Esophagus squamous epithelium (tissue), 5 donors: Measurements from ENCODE around the gene JPH4. TPM values are rescaled to one million over a fixed set of nuclear protein-coding genes. Genes with fewer than 3 reads are reported as not detected.

Experiments used
- DNase-seq: peaks from one replicate; lab custom pipeline; 2025; lab: John Stamatoyannopoulos, UW
- H3K27ac ChIP-seq, 4 donors: fragments of 200-600 bp; sonication (generic); one replicate each; pipeline ENCODE4 v1.5.1; 2016 to 2019; ENCODE audit warnings: mild to moderate bottlenecking in 1 of 4
- H3K27me3 ChIP-seq, 4 donors: fragments of 200-600 bp; sonication (generic); 1 replicate in 3 of 4; 2 replicates in 1 of 4; pipeline versions ENCODE4 v1.5.1 to v1.6.0; 2017 to 2021; ENCODE audit warnings: antibody characterized with exemption in 1 of 4
- H3K36me3 ChIP-seq, 3 donors: fragments of 200-600 bp; sonication (generic); one replicate each; pipeline ENCODE4 v1.5.1; 2016 to 2019
- H3K4me1 ChIP-seq, 3 donors: fragments of 200-600 bp; sonication (generic); one replicate each; pipeline ENCODE4 v1.5.1; 2017 to 2019
- H3K4me3 ChIP-seq, 4 donors: fragments of 200-600 bp; sonication (generic); 1 replicate in 3 of 4; 2 replicates in 1 of 4; pipeline ENCODE4 v1.5.1; 2016 to 2019; ENCODE audit warnings: mild to moderate bottlenecking in 2 of 4, moderate library complexity in 1 of 4
- H3K9me3 ChIP-seq, 3 donors: fragments of 200-600 bp; sonication (generic); one replicate each; pipeline ENCODE4 v1.5.1; 2016 to 2019
- POLR2A ChIP-seq, 4 donors: fragments of 450-650 bp; IDR thresholded peaks; one replicate each; pipeline ENCODE4 v1.6.1; 2017; ENCODE audit warnings: antibody characterized with exemption in 4 of 4, mild to moderate bottlenecking in 4 of 4, moderate library complexity in 3 of 4
- WGBS, 2 donors: methylation state at CpG; one replicate each; pipeline ENCODE4 v1.1.5; 2018; 5-methylcytosine and 5-hydroxymethylcytosine counted together
- intact Hi-C: fragments of 100-400 bp; cut with DNase I; formaldehyde crosslinking; loops from one replicate; pipeline ENCODE4 v1.15.0; 2022
- total RNA-seq, 4 donors: library from RNA; depleted of rRNA; stranded (reverse); fragments of >200 nt; gene quantifications; one replicate each; pipeline ENCODE4 v1.1.0, GENCODE V29; 2016
- TF ChIP-seq, protein P1 (sequence below), 6 experiments: fragments of 450-650 bp in 4 of 6; fragments of 200-600 bp in 2 of 6; sonication (generic) in 2 of 6; IDR thresholded peaks; one replicate each; pipeline ENCODE4 v1.5.1; 2016 to 2019; ENCODE audit warnings: antibody characterized with exemption in 6 of 6, mild to moderate bottlenecking in 4 of 6, moderate library complexity in 4 of 6
- donor health status: DM: yes; HTN: yes; CAD: no.

JPH4 gene
- total RNA-seq, 4 donors from 2014 or later: 0.21 to 2.7 TPM; not detected in 2

DNA sequence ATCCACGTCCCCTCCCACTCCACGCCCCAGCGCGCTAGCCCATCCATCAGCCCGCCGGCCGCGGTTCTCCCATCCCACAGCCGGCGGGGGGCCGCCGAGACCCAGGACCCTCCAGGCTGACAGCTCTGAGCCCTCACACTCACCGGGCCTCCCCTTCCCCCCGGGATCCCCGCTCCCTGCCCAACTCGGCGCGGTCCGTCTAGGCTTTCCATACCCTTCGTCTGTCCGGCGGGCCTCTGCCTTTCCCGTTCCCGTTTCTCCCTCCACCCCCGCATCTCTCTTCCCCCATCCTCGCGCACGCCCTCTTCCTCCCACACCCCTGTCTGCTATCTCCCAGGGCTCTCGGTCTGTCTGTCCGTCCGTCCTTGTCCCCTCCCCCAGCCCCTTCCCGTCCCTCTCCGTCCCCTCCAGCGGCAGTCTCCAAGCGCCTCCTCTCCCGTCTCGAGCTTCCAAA lies 27.8 kb downstream of the JPH4 start:
- Histone ChIP-seq H3K4me3 (peak overlapping the region; percentile 47 to 70 (median 58)), H3K36me3 (no peaks in the 10 kb centered on the region), H3K4me1 (peaks cover 15 to 28% (median 18%) of the 10 kb centered on the region in 3 donors), H3K9me3 (no peaks in the 10 kb centered on the region), H3K27me3 (peaks cover 0 to 21% (median 0%) of the 10 kb centered on the region in 4 donors), H3K27ac (peak overlapping the region in 3 of 4 donors; percentile 37 to 60 (median 39))
- intact Hi-C loops: no loop called here
- 4 to 7% methylated on average over 27 to 31 of the region's 37 CpGs for WGBS, 2 donors
- DNase-seq: no peak
- TF ChIP-seq POLR2A (IDR thresholded peaks at IDR 0.05): no peak
- TF ChIP-seq, protein P1, sequence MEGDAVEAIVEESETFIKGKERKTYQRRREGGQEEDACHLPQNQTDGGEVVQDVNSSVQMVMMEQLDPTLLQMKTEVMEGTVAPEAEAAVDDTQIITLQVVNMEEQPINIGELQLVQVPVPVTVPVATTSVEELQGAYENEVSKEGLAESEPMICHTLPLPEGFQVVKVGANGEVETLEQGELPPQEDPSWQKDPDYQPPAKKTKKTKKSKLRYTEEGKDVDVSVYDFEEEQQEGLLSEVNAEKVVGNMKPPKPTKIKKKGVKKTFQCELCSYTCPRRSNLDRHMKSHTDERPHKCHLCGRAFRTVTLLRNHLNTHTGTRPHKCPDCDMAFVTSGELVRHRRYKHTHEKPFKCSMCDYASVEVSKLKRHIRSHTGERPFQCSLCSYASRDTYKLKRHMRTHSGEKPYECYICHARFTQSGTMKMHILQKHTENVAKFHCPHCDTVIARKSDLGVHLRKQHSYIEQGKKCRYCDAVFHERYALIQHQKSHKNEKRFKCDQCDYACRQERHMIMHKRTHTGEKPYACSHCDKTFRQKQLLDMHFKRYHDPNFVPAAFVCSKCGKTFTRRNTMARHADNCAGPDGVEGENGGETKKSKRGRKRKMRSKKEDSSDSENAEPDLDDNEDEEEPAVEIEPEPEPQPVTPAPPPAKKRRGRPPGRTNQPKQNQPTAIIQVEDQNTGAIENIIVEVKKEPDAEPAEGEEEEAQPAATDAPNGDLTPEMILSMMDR (IDR thresholded peaks at IDR 0.05): no peak

DNA sequence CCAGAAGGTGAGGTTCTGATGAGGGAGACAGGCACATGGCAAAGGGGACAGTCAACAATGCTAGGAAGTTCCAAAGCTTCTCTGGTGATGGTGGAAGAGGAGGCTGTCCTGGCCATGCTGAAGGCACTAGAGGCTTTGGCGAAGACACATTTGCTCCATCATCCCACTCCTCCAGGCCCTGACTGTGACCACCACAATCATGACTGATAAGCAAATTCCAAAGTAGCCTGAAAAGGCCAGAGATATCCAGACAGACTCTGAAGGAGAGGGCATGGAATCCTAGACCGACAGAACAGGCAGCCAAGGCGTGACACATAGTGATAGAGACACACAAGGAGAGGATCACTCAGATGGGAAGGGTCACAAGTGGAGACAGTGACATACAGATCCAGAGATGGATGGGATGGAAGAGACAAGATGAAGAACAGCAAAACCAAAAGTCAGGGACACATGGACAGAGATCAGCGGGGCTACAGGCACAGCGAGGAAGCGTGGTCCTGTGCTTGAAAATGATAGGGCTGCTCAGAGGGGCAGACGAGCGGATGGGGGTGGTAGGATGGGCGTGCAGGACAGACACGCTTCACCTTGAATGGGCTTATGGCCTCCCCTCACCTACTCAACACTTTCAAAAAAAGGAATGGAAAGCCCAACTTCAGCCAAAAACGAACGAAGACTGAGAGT lies 28.3 kb downstream of the JPH4 start:
- intact Hi-C loops: no loop called here

DNA sequence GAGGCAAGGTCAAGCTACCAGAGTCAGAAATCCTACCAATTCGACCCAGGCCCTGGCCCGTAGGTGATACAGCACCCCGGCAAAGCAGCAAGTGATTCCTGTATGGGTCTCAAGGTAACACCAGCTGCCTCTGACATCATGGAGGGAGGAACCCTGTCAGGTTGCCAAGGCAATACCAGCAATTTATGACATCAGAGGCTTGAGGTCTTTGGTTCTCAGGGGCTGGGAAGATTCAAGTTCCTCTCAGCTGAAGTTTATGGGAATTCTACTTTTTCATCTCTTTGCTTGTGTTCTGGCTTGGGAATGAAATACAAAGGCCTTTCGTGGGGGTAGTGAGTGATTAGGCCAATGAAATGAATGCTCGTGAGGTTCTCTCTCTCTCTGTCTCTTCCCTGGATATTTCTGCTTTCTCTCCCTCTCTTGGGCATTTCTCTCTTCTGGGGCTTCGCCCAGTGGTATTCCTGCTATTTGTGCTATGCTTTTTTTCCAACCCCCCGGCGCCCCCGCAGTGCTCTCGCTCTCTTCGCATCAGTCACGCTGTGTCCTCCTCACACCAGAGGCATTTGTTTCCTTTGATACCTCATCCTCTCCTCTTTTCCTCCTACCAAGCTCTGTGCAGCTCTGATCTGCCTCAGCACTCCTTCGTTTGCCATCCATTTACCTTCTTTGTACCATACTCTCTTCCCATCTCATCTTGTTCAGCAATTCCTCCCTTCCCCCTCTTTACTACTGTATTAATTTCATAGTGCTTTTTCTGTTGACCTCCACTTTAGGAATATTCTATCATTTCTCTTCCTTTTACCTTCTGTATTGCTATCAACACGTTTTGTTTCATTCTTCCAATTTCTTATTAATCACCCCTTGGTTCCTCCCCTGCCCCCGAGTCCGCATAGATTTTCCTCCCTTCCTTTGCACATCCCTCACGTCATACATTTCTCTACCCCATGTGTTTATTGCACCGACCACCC lies 30.0 kb downstream of the JPH4 start:
- H3K36me3 ChIP-seq: no peaks in the 10 kb centered on the region
- intact Hi-C loops: no loop called here
- no peak overlapping the region for H3K27ac ChIP-seq
- peaks cover 0 to 21% (median 0%) of the 10 kb centered on the region in 4 donors for H3K27me3 ChIP-seq
- H3K4me3 ChIP-seq: no peak overlapping the region
- TF ChIP-seq, protein P1 (IDR thresholded peaks at IDR 0.05): no peak
- TF ChIP-seq POLR2A (IDR thresholded peaks at IDR 0.05): no peak
- WGBS, 2 donors: 60 to 66% methylated on average over 18 of the region's 18 CpGs
- H3K9me3 ChIP-seq: no peaks in the 10 kb centered on the region
- H3K4me1 ChIP-seq: peaks cover 13 to 19% (median 15%) of the 10 kb centered on the region in 3 donors
- no peak for DNase-seq

More for the DNA sequence above, 28.3 kb downstream of the JPH4 start:
- peaks cover 11 to 22% (median 15%) of the 10 kb centered on the region in 3 donors for H3K4me1 ChIP-seq
- DNase-seq: no peak
- peak overlapping the region; percentile 47 to 70 (median 58) for H3K4me3 ChIP-seq
- H3K27me3 ChIP-seq: peaks cover 0 to 21% (median 0%) of the 10 kb centered on the region in 4 donors
- H3K27ac ChIP-seq: no peak overlapping the region
- WGBS, 2 donors: 53 to 54% methylated on average over 12 of the region's 12 CpGs
- TF ChIP-seq, protein P1 (IDR thresholded peaks at IDR 0.05): no peak
- no peak for TF ChIP-seq POLR2A (IDR thresholded peaks at IDR 0.05)
- H3K36me3 ChIP-seq: no peaks in the 10 kb centered on the region
- no peaks in the 10 kb centered on the region for H3K9me3 ChIP-seq

DNA sequence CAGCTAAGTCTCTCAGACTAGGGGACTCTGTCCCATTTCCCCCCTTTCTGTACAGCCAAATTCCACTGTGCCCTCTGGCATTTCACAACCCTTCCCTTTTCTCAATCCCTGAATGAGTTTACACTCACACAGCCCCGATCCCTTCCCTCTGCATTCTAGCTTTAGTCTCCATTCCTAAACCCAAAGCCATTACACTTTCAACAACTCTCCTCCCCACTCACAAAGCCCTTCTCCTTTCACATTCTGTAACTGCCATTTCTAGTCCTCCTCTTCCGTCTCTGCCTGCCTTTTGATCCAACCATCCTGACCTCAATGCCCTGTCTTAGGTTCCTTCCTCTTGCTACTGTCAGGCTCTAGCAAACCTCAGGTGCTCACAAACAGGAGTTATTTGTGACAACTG lies 30.7 kb downstream of the JPH4 start:
- H3K4me3 ChIP-seq: no peak overlapping the region
- no peak for DNase-seq
- intact Hi-C loops: no loop called here
- no peak overlapping the region for H3K27ac ChIP-seq
- no peaks in the 10 kb centered on the region for H3K9me3 ChIP-seq
- 74 to 75% methylated on average over 2 of the region's 2 CpGs for WGBS, 2 donors
- H3K27me3 ChIP-seq: peaks cover 0 to 21% (median 0%) of the 10 kb centered on the region in 4 donors
- peaks cover 13 to 19% (median 15%) of the 10 kb centered on the region in 3 donors for H3K4me1 ChIP-seq
- TF ChIP-seq, protein P1 (IDR thresholded peaks at IDR 0.05): no peak
- TF ChIP-seq POLR2A (IDR thresholded peaks at IDR 0.05): no peak
- H3K36me3 ChIP-seq: no peaks in the 10 kb centered on the region
